Esophagus squamous epithelium (tissue), 5 donors: Measurements from ENCODE around the gene TLE6. TPM values are rescaled to one million over a fixed set of nuclear protein-coding genes. Genes with fewer than 3 reads are reported as not detected.
"Not testable (repeated sequence)": the region's sequence is repeated elsewhere in the genome, so short reads cannot be mapped to it uniquely, and the experiment has no call there.

Experiments
- DNase-seq: peaks from one replicate; lab custom pipeline; 2025; lab: John Stamatoyannopoulos, UW
- H3K27ac ChIP-seq, 4 donors: fragments of 200-600 bp; sonication (generic); one replicate each; pipeline ENCODE4 v1.5.1; 2016 to 2019; ENCODE audit warnings: mild to moderate bottlenecking in 1 of 4
- H3K27me3 ChIP-seq, 4 donors: fragments of 200-600 bp; sonication (generic); 1 replicate in 3 of 4; 2 replicates in 1 of 4; pipeline versions ENCODE4 v1.5.1 to v1.6.0; 2017 to 2021; ENCODE audit warnings: antibody characterized with exemption in 1 of 4
- H3K36me3 ChIP-seq, 3 donors: fragments of 200-600 bp; sonication (generic); one replicate each; pipeline ENCODE4 v1.5.1; 2016 to 2019
- H3K4me1 ChIP-seq, 3 donors: fragments of 200-600 bp; sonication (generic); one replicate each; pipeline ENCODE4 v1.5.1; 2017 to 2019
- H3K4me3 ChIP-seq, 4 donors: fragments of 200-600 bp; sonication (generic); 1 replicate in 3 of 4; 2 replicates in 1 of 4; pipeline ENCODE4 v1.5.1; 2016 to 2019; ENCODE audit warnings: mild to moderate bottlenecking in 2 of 4, moderate library complexity in 1 of 4
- H3K9me3 ChIP-seq, 3 donors: fragments of 200-600 bp; sonication (generic); one replicate each; pipeline ENCODE4 v1.5.1; 2016 to 2019
- POLR2A ChIP-seq, 4 donors: fragments of 450-650 bp; IDR thresholded peaks; one replicate each; pipeline ENCODE4 v1.6.1; 2017; ENCODE audit warnings: antibody characterized with exemption in 4 of 4, mild to moderate bottlenecking in 4 of 4, moderate library complexity in 3 of 4
- WGBS, 2 donors: methylation state at CpG; one replicate each; pipeline ENCODE4 v1.1.5; 2018; 5-methylcytosine and 5-hydroxymethylcytosine counted together
- intact Hi-C: fragments of 100-400 bp; cut with DNase I; formaldehyde crosslinking; loops from one replicate; pipeline ENCODE4 v1.15.0; 2022
- total RNA-seq, 4 donors: library from RNA; depleted of rRNA; stranded (reverse); fragments of >200 nt; gene quantifications; one replicate each; pipeline ENCODE4 v1.1.0, GENCODE V29; 2016
- TF ChIP-seq, protein P1 (sequence below), 6 experiments: fragments of 450-650 bp in 4 of 6; fragments of 200-600 bp in 2 of 6; sonication (generic) in 2 of 6; IDR thresholded peaks; one replicate each; pipeline ENCODE4 v1.5.1; 2016 to 2019; ENCODE audit warnings: antibody characterized with exemption in 6 of 6, mild to moderate bottlenecking in 4 of 6, moderate library complexity in 4 of 6
- donor health status: DM: yes; HTN: yes; CAD: no.

The TLE6 gene
- total RNA-seq, 4 donors from 2014 or later: 0.59 to 3.3 (median 1.9) TPM; not detected in 1

DNA sequence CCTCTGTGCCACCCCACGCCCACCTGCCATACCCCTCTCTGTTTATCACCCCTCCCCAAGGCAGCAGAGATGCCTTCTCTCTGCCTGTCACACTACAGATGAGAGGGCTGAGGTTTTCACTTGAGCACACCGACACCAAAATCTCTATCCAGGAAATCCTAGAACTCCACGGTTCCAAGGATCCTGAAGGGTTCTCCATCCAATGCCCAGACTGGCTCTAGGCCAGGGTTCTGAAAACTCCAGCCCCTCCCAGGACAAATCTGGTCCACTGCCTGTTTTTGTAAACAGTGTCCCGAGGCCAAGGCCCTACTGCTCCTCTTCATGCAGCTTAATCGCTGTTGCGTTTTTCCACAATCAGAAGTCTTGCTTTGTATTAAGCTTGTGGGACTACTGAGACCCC lies 31.6 kb downstream of the TLE6 start:
- Histone ChIP-seq H3K36me3 (peaks cover 0 to 44% (median 0%) of the 10 kb centered on the region in 3 donors), H3K9me3 (no peaks in the 10 kb centered on the region), H3K4me3 (no peak overlapping the region), H3K27ac (no peak overlapping the region), H3K27me3 (no peaks in the 10 kb centered on the region), H3K4me1 (peaks cover 0 to 6% (median 0%) of the 10 kb centered on the region in 3 donors)
- WGBS, 2 donors: 64 to 89% methylated on average over 5 to 6 of the region's 6 CpGs
- intact Hi-C loops: no loop called here
- no peak for DNase-seq
- TF ChIP-seq POLR2A (IDR thresholded peaks at IDR 0.05): no peak
- TF ChIP-seq, protein P1, sequence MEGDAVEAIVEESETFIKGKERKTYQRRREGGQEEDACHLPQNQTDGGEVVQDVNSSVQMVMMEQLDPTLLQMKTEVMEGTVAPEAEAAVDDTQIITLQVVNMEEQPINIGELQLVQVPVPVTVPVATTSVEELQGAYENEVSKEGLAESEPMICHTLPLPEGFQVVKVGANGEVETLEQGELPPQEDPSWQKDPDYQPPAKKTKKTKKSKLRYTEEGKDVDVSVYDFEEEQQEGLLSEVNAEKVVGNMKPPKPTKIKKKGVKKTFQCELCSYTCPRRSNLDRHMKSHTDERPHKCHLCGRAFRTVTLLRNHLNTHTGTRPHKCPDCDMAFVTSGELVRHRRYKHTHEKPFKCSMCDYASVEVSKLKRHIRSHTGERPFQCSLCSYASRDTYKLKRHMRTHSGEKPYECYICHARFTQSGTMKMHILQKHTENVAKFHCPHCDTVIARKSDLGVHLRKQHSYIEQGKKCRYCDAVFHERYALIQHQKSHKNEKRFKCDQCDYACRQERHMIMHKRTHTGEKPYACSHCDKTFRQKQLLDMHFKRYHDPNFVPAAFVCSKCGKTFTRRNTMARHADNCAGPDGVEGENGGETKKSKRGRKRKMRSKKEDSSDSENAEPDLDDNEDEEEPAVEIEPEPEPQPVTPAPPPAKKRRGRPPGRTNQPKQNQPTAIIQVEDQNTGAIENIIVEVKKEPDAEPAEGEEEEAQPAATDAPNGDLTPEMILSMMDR (IDR thresholded peaks at IDR 0.05): no peak

DNA sequence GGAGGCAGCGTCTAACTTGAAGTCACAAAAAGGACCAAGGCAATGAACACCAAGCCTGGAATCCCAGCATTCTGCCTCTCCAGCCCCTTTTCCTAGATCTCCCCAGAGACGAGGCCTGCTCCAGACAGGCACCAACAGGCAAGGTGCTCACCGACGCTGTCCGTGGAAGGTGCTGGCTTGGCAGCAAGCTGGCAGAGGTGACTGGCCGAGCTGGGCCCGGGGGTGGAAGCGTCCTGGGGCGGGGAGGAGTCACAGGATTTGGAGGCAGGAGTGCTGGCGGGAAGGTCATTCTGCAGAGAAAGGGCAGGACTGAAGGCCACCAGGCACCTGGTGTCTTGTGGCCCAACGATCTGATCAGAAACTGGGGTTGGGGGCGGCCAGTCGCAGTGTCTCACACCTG lies 33.5 kb downstream of the TLE6 start:
- Histone ChIP-seq H3K36me3 (peaks cover 0 to 36% (median 0%) of the 10 kb centered on the region in 3 donors), H3K9me3 (no peaks in the 10 kb centered on the region), H3K27ac (no peak overlapping the region), H3K4me1 (peaks cover 0 to 6% (median 0%) of the 10 kb centered on the region in 3 donors), H3K27me3 (no peaks in the 10 kb centered on the region), H3K4me3 (no peak overlapping the region)
- TF ChIP-seq, protein P1 (IDR thresholded peaks at IDR 0.05): no peak
- no peak for TF ChIP-seq POLR2A (IDR thresholded peaks at IDR 0.05)
- intact Hi-C loops: no loop called here
- no peak for DNase-seq
- 35 to 87% methylated on average over 4 to 5 of the region's 13 CpGs for WGBS, 2 donors

DNA sequence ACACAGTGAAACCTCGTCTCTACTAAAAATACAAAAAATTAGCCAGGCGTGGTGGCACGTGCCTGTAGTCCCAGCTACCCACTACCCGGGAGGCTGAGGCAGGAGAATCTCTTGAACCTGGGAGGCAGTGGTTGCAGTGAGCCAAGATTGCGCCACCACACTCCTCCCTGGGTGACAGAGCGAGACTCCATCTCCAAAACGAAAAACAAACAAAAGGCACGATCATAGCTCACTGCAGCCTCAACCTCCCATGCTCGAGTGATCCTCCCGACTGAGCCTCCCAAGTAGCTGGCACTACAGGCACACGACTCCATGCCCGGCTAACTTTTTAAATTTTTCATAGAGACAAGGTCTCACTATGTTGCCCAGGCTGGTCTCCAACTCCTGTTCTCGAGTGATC lies 34.7 kb downstream of the TLE6 start:
- H3K27me3 ChIP-seq, intact Hi-C loops, H3K9me3 ChIP-seq, H3K4me3 ChIP-seq, DNase-seq, H3K27ac ChIP-seq, H3K4me1 ChIP-seq: not testable (repeated sequence)
- WGBS, 2 donors: 48 to 70% methylated on average over 9 to 11 of the region's 13 CpGs
- H3K36me3 ChIP-seq: peaks cover 0 to 24% (median 0%) of the 10 kb centered on the region in 3 donors

DNA sequence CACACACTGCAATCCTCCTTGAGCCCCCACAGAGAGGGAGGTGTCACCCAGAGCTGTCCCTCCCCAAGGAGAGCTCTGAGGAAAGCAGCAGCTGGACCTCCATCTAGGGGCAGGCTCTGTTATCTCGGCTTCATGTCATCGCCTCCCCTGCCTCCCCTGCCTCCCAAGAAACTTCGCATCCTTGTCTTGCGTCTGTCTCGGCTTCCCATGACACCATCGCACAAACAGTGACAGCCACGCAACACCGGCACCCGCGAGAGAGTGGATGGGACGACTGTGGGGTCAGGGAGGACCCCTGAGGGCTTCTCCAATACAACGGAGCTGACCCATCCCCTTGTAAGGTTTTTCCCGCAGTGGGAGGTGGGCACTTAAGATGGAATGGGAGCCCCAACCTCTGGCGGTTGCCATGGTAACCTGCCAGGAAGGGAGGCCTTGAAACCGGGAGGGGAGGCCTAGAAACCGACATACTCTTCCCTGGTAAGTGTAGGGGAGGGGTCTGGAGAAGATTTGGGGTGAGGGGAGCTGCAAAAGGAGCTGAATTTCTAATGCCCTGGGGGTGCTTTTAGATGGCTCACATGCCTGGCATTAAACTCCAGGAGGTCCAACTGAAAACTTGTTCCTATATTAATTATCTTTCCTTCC lies 35.4 kb downstream of the TLE6 start:
- 78 to 80% methylated on average over 5 to 11 of the region's 16 CpGs for WGBS, 2 donors
- Histone ChIP-seq H3K36me3 (peaks cover 0 to 19% (median 0%) of the 10 kb centered on the region in 3 donors), H3K27ac (no peak overlapping the region)

DNA sequence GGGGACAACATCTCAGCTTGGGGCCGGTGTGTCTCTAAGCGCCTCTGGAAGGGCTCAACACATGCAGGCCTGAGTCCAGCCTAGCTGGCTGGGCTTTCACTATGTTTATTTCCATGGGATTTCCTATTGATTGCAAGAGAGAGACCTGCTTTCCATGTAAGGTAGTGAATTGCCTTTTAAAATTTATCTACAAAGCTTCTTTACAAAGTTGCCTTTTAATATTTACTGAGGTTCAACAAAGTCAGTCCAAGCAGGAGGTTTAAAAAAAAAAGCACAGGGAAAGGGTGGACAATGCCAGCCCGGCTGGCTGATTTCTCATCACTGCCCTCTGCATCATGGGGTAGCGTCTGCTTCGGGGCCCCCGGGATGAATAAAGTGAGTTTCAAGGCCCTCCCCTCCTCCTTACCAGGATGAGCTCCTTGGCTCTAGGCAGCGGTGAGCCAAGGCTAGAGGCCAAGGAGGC lies 35.9 kb downstream of the TLE6 start:
- H3K27ac ChIP-seq: no peak overlapping the region
- intact Hi-C loops: no loop called here
- DNase-seq: no peak

More for the DNA sequence above, 35.4 kb downstream of the TLE6 start:
- no peak overlapping the region for H3K4me3 ChIP-seq
- H3K27me3 ChIP-seq: no peaks in the 10 kb centered on the region
- H3K9me3 ChIP-seq: no peaks in the 10 kb centered on the region
- TF ChIP-seq, protein P1 (IDR thresholded peaks at IDR 0.05): no peak
- no peak for TF ChIP-seq POLR2A (IDR thresholded peaks at IDR 0.05)
- H3K4me1 ChIP-seq: peaks cover 0 to 6% (median 0%) of the 10 kb centered on the region in 3 donors
- no peak for DNase-seq
- intact Hi-C loops: no loop called here

More for the DNA sequence above, 35.9 kb downstream of the TLE6 start:
- whole genome bisulfite sequencing, 2 donors: 52 to 81% methylated on average over 6 to 7 of the region's 7 CpGs
- Histone ChIP-seq H3K4me3 (no peak overlapping the region), H3K27me3 (no peaks in the 10 kb centered on the region), H3K4me1 (peaks cover 0 to 6% (median 0%) of the 10 kb centered on the region in 3 donors), H3K9me3 (no peaks in the 10 kb centered on the region), H3K36me3 (peaks cover 0 to 19% (median 0%) of the 10 kb centered on the region in 3 donors)
- TF ChIP-seq, protein P1 (IDR thresholded peaks at IDR 0.05): no peak
- no peak for TF ChIP-seq POLR2A (IDR thresholded peaks at IDR 0.05)
